Testis (tissue), 2 donors: ENCODE measurements around the gene THTPA.

Source experiments
- POLR2A ChIP-seq: fragments of 450-650 bp; IDR thresholded peaks from one replicate; pipeline ENCODE4 v1.6.1; 2017; ENCODE audit warnings: antibody characterized with exemption, mild to moderate bottlenecking, moderate library complexity
- TF ChIP-seq, protein P1 (sequence below), 3 experiments: fragments of 450-650 bp in 2 of 3; fragments of 200-600 bp in 1 of 3; sonication (generic) in 1 of 3; IDR thresholded peaks; one replicate each; pipeline ENCODE4 v1.5.1; 2016 to 2019; ENCODE audit warnings: antibody characterized with exemption in 3 of 3, mild to moderate bottlenecking in 2 of 3, moderate library complexity in 1 of 3

GRCh38 chr14:23590198-23590597 is 34.1 kb downstream of the THTPA start:
- no peak for TF ChIP-seq POLR2A
- TF ChIP-seq, protein P1, sequence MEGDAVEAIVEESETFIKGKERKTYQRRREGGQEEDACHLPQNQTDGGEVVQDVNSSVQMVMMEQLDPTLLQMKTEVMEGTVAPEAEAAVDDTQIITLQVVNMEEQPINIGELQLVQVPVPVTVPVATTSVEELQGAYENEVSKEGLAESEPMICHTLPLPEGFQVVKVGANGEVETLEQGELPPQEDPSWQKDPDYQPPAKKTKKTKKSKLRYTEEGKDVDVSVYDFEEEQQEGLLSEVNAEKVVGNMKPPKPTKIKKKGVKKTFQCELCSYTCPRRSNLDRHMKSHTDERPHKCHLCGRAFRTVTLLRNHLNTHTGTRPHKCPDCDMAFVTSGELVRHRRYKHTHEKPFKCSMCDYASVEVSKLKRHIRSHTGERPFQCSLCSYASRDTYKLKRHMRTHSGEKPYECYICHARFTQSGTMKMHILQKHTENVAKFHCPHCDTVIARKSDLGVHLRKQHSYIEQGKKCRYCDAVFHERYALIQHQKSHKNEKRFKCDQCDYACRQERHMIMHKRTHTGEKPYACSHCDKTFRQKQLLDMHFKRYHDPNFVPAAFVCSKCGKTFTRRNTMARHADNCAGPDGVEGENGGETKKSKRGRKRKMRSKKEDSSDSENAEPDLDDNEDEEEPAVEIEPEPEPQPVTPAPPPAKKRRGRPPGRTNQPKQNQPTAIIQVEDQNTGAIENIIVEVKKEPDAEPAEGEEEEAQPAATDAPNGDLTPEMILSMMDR (IDR thresholded peaks at IDR 0.05), result no peak
